HepG2 (cell line): ENCODE results near the gene HELZ2. TPM values are rescaled to one million over a fixed set of nuclear protein-coding genes. Genes with fewer than 3 reads are reported as not detected.

Source experiments
- KAT2B ChIP-seq: fragments of 150-350 bp; IDR thresholded peaks from 2 replicates; pipeline ENCODE4 v1.6.1; 2014; ENCODE audit warnings: low read depth, low read length, borderline replicate concordance
- NR2F2 ChIP-seq: IDR thresholded peaks from 2 replicates; pipeline ENCODE4 v1.6.1; 2012; ENCODE audit warnings: low read depth, inconsistent platforms, borderline replicate concordance
- RBM39 ChIP-seq: fragments of 200-400 bp; formaldehyde crosslinking; IDR thresholded peaks from one replicate; pipeline ENCODE4 v1.6.1; 2018; ENCODE audit warnings: antibody characterized with exemption, mild to moderate bottlenecking, low read depth, low read length; ENCODE audit not compliant: poor library complexity, severe bottlenecking
- SMAD3 ChIP-seq: sonication (generic); formaldehyde crosslinking; IDR thresholded peaks from 2 replicates; pipeline ENCODE4 v1.4.0; 2020; ENCODE audit warnings: missing genetic modification reagents
- SSRP1 ChIP-seq: IDR thresholded peaks from 2 replicates; pipeline ENCODE4 v1.6.1; 2016; ENCODE audit warnings: control low read depth
- STAG1 ChIP-seq: sonication (generic); formaldehyde crosslinking; IDR thresholded peaks from 2 replicates; pipeline ENCODE4 v1.4.0; 2020; ENCODE audit warnings: missing genetic modification reagents
- TCF12 ChIP-seq, 2 experiments: fragments of 450-650 bp in 1 of 2; sonication (generic) in 1 of 2; formaldehyde crosslinking in 1 of 2; IDR thresholded peaks; 2 replicates each; pipeline versions ENCODE4 v1.6.1 to v1.8.0; 2017 to 2022; ENCODE audit warnings: antibody characterized with exemption in 1 of 2, mild to moderate bottlenecking in 1 of 2, missing genetic modification reagents in 1 of 2, moderate library complexity in 1 of 2
- ZFP62 ChIP-seq: sonication (generic); formaldehyde crosslinking; IDR thresholded peaks from 2 replicates; pipeline ENCODE4 v1.4.0; 2020; ENCODE audit warnings: missing genetic modification reagents
- ZNF251 ChIP-seq: sonication (generic); formaldehyde crosslinking; IDR thresholded peaks from 2 replicates; pipeline ENCODE4 v1.9.0; 2021; ENCODE audit warnings: mild to moderate bottlenecking, missing genetic modification reagents
- ZNF326 ChIP-seq: sonication (generic); formaldehyde crosslinking; IDR thresholded peaks from 2 replicates; pipeline ENCODE4 v1.4.0; 2020; ENCODE audit warnings: missing genetic modification reagents, borderline replicate concordance
- ZNF333 ChIP-seq: sonication (generic); formaldehyde crosslinking; IDR thresholded peaks from 2 replicates; pipeline ENCODE4 v1.4.0; 2020; ENCODE audit warnings: mild to moderate bottlenecking, missing genetic modification reagents, borderline replicate concordance
- ZNF878 ChIP-seq: sonication (generic); formaldehyde crosslinking; IDR thresholded peaks from 2 replicates; pipeline ENCODE4 v1.8.1; 2023; ENCODE audit warnings: mild to moderate bottlenecking, missing genetic modification reagents, moderate library complexity
- ZNF879 ChIP-seq: sonication (generic); formaldehyde crosslinking; IDR thresholded peaks from 2 replicates; pipeline ENCODE4 v1.8.1; 2023; ENCODE audit warnings: missing genetic modification reagents
- ZNF891 ChIP-seq: sonication (generic); formaldehyde crosslinking; IDR thresholded peaks from 2 replicates; pipeline ENCODE4 v1.5.0; 2020; ENCODE audit warnings: mild to moderate bottlenecking, missing genetic modification reagents
- polyA plus RNA-seq, 8 experiments: library from polyadenylated mRNA; depleted of rRNA in 3 of 8; stranded (reverse) in 7 of 8; unstranded in 1 of 8; fragments of >200 nt; fragmentation: Illumina TruSeq in 4 of 8; extraction: Trizol in 4 of 8; gene quantifications; 2 replicates each; pipeline versions ENCODE4 v1.2.1 to v1.2.3, GENCODE V29; 2011 to 2016; ENCODE audit warnings: low read depth in 4 of 8, missing spikeins in 1 of 8, mixed read lengths in 1 of 8; ENCODE audit not compliant: insufficient read depth in 1 of 8
- total RNA-seq, 5 experiments: library from RNA; depleted of rRNA; stranded (reverse); fragments of >200 nt; fragmentation: Illumina TruSeq; extraction: Trizol; gene quantifications; 2 replicates each; pipeline ENCODE4 v1.2.3, GENCODE V29; 2016; ENCODE audit warnings: low read depth in 1 of 5
- TF ChIP-seq, protein P1 (sequence below): sonication (generic); formaldehyde crosslinking; IDR thresholded peaks from 2 replicates; pipeline ENCODE4 v1.5.0; 2020; ENCODE audit warnings: mild to moderate bottlenecking, missing genetic modification reagents
- TF ChIP-seq, protein P2 (sequence below): IDR thresholded peaks from 2 replicates; pipeline ENCODE4 v1.6.1; 2016; ENCODE audit warnings: mild to moderate bottlenecking
- TF ChIP-seq, protein P3 (sequence below): sonication (generic); formaldehyde crosslinking; IDR thresholded peaks from 2 replicates; pipeline ENCODE4 v1.5.0; 2020; ENCODE audit warnings: missing genetic modification reagents
- TF ChIP-seq, protein P4 (sequence below): IDR thresholded peaks from 2 replicates; pipeline ENCODE4 v1.6.1; 2016; ENCODE audit warnings: control low read depth
- TF ChIP-seq, protein P5 (sequence below): sonication (generic); formaldehyde crosslinking; IDR thresholded peaks from 2 replicates; pipeline ENCODE4 v1.5.1; 2020; ENCODE audit warnings: missing genetic modification reagents, mild to moderate bottlenecking, borderline replicate concordance
- TF ChIP-seq, protein P6 (sequence below): sonication (generic); formaldehyde crosslinking; IDR thresholded peaks from 2 replicates; pipeline ENCODE4 v1.5.1; 2020; ENCODE audit warnings: missing genetic modification reagents, mild to moderate bottlenecking, borderline replicate concordance

The HELZ2 gene
- total and polyA plus RNA-seq, 2 of the 13 experiments (the other 11 are each of a cell fraction or from before 2014, with no cell fraction given) = 9.6 to 10.1 TPM

DNA sequence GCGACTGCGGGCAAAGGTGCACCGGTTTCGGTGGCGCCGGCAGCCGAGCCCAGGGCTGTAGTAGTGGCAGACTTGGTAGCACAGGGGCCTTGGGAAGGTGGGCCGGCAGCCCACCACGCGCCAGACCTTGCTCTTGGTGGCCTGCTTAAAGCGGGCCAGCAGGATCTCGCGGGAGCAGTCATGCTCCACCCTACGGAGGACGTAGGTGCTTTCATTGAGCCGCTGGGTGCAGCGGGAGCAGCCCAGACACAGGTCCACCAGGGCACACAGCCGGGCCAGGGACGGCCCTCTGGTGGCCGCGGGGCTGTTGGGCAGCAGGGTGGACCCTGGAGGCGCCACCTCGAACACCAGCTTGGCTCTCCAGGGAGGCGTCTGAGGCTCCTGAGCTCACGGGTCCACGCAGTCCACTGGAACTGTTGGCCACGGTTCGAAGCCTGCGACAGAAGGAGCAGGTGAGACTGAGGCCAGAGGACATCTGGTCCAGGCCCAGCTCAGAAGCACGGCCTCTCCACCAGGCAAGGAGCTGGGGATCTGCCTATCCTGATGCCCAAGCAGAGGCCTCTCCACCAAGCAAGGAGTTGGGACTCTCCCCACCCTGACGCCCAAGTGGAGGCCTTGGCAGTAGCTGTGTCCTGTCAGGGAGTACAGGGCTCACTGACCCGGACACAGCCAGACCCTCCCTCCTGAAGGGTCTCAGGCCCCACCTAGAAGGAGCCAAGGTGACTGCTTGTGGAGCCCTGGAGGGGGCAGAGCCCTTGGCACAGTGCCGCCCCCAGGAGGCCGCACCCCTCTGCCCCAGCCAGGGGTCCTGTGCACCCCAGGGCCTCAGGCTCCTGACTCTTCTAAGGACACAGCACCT lies 1.0 kb downstream of the HELZ2 start (continued):
- TF ChIP-seq, protein P1, sequence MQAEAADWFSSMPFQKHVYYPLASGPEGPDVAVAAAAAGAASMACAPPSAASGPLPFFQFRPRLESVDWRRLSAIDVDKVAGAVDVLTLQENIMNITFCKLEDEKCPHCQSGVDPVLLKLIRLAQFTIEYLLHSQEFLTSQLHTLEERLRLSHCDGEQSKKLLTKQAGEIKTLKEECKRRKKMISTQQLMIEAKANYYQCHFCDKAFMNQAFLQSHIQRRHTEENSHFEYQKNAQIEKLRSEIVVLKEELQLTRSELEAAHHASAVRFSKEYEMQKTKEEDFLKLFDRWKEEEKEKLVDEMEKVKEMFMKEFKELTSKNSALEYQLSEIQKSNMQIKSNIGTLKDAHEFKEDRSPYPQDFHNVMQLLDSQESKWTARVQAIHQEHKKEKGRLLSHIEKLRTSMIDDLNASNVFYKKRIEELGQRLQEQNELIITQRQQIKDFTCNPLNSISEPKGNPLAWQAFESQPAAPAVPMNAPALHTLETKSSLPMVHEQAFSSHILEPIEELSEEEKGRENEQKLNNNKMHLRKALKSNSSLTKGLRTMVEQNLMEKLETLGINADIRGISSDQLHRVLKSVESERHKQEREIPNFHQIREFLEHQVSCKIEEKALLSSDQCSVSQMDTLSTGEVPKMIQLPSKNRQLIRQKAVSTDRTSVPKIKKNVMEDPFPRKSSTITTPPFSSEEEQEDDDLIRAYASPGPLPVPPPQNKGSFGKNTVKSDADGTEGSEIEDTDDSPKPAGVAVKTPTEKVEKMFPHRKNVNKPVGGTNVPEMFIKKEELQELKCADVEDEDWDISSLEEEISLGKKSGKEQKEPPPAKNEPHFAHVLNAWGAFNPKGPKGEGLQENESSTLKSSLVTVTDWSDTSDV (CRISPR knock-in tag) = peak; percentile 91
- no peak for TF ChIP-seq ZNF251 (CRISPR knock-in tag)
- TF ChIP-seq ZNF326 (CRISPR knock-in tag) = no peak
- no peak for TF ChIP-seq SSRP1 (CRISPR knock-in tag)
- TF ChIP-seq NR2F2 = no peak
- TF ChIP-seq TCF12 (IDR thresholded peaks at IDR 0.05) = no peak
- no peak for TF ChIP-seq TCF12 (CRISPR knock-in tag; IDR thresholded peaks at IDR 0.05)
- TF ChIP-seq, protein P2, sequence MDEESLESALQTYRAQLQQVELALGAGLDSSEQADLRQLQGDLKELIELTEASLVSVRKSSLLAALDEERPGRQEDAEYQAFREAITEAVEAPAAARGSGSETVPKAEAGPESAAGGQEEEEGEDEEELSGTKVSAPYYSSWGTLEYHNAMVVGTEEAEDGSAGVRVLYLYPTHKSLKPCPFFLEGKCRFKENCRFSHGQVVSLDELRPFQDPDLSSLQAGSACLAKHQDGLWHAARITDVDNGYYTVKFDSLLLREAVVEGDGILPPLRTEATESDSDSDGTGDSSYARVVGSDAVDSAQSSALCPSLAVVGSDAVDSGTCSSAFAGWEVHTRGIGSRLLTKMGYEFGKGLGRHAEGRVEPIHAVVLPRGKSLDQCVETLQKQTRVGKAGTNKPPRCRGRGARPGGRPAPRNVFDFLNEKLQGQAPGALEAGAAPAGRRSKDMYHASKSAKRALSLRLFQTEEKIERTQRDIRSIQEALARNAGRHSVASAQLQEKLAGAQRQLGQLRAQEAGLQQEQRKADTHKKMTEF (CRISPR knock-in tag) = peak; percentile 47; the same call in 1 of the 2 replicates
- TF ChIP-seq, protein P3, sequence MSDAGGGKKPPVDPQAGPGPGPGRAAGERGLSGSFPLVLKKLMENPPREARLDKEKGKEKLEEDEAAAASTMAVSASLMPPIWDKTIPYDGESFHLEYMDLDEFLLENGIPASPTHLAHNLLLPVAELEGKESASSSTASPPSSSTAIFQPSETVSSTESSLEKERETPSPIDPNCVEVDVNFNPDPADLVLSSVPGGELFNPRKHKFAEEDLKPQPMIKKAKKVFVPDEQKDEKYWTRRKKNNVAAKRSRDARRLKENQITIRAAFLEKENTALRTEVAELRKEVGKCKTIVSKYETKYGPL = no peak
- TF ChIP-seq KAT2B = no peak
- TF ChIP-seq, protein P4, sequence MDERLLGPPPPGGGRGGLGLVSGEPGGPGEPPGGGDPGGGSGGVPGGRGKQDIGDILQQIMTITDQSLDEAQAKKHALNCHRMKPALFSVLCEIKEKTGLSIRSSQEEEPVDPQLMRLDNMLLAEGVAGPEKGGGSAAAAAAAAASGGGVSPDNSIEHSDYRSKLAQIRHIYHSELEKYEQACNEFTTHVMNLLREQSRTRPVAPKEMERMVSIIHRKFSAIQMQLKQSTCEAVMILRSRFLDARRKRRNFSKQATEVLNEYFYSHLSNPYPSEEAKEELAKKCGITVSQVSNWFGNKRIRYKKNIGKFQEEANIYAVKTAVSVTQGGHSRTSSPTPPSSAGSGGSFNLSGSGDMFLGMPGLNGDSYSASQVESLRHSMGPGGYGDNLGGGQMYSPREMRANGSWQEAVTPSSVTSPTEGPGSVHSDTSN (CRISPR knock-in tag) = no peak
- no peak for TF ChIP-seq ZNF878 (CRISPR knock-in tag)
- no peak for TF ChIP-seq ZNF879 (CRISPR knock-in tag)
- no peak for TF ChIP-seq ZFP62 (CRISPR knock-in tag)
- no peak for TF ChIP-seq SMAD3 (CRISPR knock-in tag)
- TF ChIP-seq ZNF891 (CRISPR knock-in tag) = peak; percentile 81
- TF ChIP-seq, protein P5, sequence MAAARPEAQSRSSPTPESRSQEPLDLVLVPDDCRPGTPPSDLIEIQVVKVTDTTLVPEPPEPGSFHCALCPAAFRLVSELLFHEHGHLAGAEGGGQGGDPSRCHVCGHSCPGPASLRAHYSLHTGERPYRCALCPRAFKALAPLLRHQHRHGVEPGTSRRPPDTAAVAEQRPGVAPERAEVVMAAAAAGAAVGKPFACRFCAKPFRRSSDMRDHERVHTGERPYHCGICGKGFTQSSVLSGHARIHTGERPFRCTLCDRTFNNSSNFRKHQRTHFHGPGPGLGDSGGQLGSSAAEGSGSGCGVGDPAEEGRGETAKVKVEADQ (CRISPR knock-in tag) = no peak; the same call in 1 of the 2 replicates
- peak; percentile 59 for TF ChIP-seq STAG1 (CRISPR knock-in tag)
- TF ChIP-seq ZNF333 (CRISPR knock-in tag) = no peak
- no peak for TF ChIP-seq RBM39
- TF ChIP-seq, protein P6, sequence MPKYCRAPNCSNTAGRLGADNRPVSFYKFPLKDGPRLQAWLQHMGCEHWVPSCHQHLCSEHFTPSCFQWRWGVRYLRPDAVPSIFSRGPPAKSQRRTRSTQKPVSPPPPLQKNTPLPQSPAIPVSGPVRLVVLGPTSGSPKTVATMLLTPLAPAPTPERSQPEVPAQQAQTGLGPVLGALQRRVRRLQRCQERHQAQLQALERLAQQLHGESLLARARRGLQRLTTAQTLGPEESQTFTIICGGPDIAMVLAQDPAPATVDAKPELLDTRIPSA = no peak
